HepG2 (cell line): ENCODE measurements around the gene RNF222. TPM values are rescaled to one million over a fixed set of nuclear protein-coding genes. Genes with fewer than 3 reads are reported as not detected.

Experiments used
- ARNT ChIP-seq: fragments of 450-650 bp; IDR thresholded peaks from 2 replicates; pipeline ENCODE4 v1.6.1; 2017
- GFI1 ChIP-seq: sonication (generic); formaldehyde crosslinking; IDR thresholded peaks from 2 replicates; pipeline ENCODE4 v1.5.0; 2020; ENCODE audit warnings: missing genetic modification reagents, mild to moderate bottlenecking, borderline replicate concordance
- ISL2 ChIP-seq: sonication (generic); formaldehyde crosslinking; IDR thresholded peaks from 2 replicates; pipeline ENCODE4 v1.5.0; 2020; ENCODE audit warnings: missing genetic modification reagents
- KDM2A ChIP-seq: sonication (generic); formaldehyde crosslinking; IDR thresholded peaks from 2 replicates; pipeline ENCODE4 v1.4.0; 2020; ENCODE audit warnings: low read depth, missing genetic modification reagents, borderline replicate concordance
- MEIS2 ChIP-seq: sonication (generic); formaldehyde crosslinking; IDR thresholded peaks from 2 replicates; pipeline ENCODE4 v1.9.0; 2021; ENCODE audit warnings: mild to moderate bottlenecking, missing genetic modification reagents
- MIER3 ChIP-seq: IDR thresholded peaks from 2 replicates; pipeline ENCODE4 v1.6.1; 2016; ENCODE audit warnings: missing compliant biosample characterization, borderline replicate concordance
- MXD4 ChIP-seq: IDR thresholded peaks from 2 replicates; pipeline ENCODE4 v1.6.1; 2016; ENCODE audit warnings: mild to moderate bottlenecking, missing biosample characterization, missing genetic modification reagents
- MZF1 ChIP-seq: sonication (generic); formaldehyde crosslinking; IDR thresholded peaks from 2 replicates; pipeline ENCODE4 v1.8.1; 2023; ENCODE audit warnings: mild to moderate bottlenecking, missing genetic modification reagents, borderline replicate concordance
- RFXANK ChIP-seq: IDR thresholded peaks from 2 replicates; pipeline ENCODE4 v1.6.1; 2016
- SIN3A ChIP-seq: IDR thresholded peaks from 2 replicates; pipeline ENCODE4 v1.6.1; 2011; ENCODE audit warnings: low read depth, mild to moderate bottlenecking, control low read depth, low read length, borderline replicate concordance
- SIN3B ChIP-seq: fragments of 150-350 bp; IDR thresholded peaks from 2 replicates; pipeline ENCODE4 v1.6.1; 2014; ENCODE audit warnings: low read length
- SMAD9 ChIP-seq: sonication (generic); formaldehyde crosslinking; IDR thresholded peaks from 2 replicates; pipeline ENCODE4 v1.5.1; 2020; ENCODE audit warnings: mild to moderate bottlenecking, missing genetic modification reagents
- ZNF143 ChIP-seq: sonication (generic); formaldehyde crosslinking; IDR thresholded peaks from 2 replicates; pipeline ENCODE4 v1.4.0; 2020; ENCODE audit warnings: missing genetic modification reagents
- ZNF24 ChIP-seq: fragments of 450-650 bp; IDR thresholded peaks from 2 replicates; pipeline ENCODE4 v1.6.1; 2017; ENCODE audit warnings: antibody characterized with exemption, mild to moderate bottlenecking
- ZNF34 ChIP-seq: sonication (generic); formaldehyde crosslinking; IDR thresholded peaks from 2 replicates; pipeline ENCODE4 v1.4.0; 2020; ENCODE audit warnings: mild to moderate bottlenecking, missing genetic modification reagents, borderline replicate concordance
- ZNF451 ChIP-seq: sonication (generic); formaldehyde crosslinking; IDR thresholded peaks from 2 replicates; pipeline ENCODE4 v1.5.0; 2020; ENCODE audit warnings: mild to moderate bottlenecking, missing genetic modification reagents
- ZNF562 ChIP-seq: sonication (generic); formaldehyde crosslinking; IDR thresholded peaks from 2 replicates; pipeline ENCODE4 v1.8.0; 2022; ENCODE audit warnings: missing genetic modification reagents, borderline replicate concordance
- ZNF644 ChIP-seq: IDR thresholded peaks from 2 replicates; pipeline ENCODE4 v1.6.1; 2016; ENCODE audit warnings: low read depth
- ZNF891 ChIP-seq: sonication (generic); formaldehyde crosslinking; IDR thresholded peaks from 2 replicates; pipeline ENCODE4 v1.5.0; 2020; ENCODE audit warnings: mild to moderate bottlenecking, missing genetic modification reagents
- polyA plus RNA-seq, 8 experiments: library from polyadenylated mRNA; depleted of rRNA in 3 of 8; stranded (reverse) in 7 of 8; unstranded in 1 of 8; fragments of >200 nt; fragmentation: Illumina TruSeq in 4 of 8; extraction: Trizol in 4 of 8; gene quantifications; 2 replicates each; pipeline versions ENCODE4 v1.2.1 to v1.2.3, GENCODE V29; 2011 to 2016; ENCODE audit warnings: low read depth in 4 of 8, missing spikeins in 1 of 8, mixed read lengths in 1 of 8; ENCODE audit not compliant: insufficient read depth in 1 of 8
- total RNA-seq, 5 experiments: library from RNA; depleted of rRNA; stranded (reverse); fragments of >200 nt; fragmentation: Illumina TruSeq; extraction: Trizol; gene quantifications; 2 replicates each; pipeline ENCODE4 v1.2.3, GENCODE V29; 2016; ENCODE audit warnings: low read depth in 1 of 5
- TF ChIP-seq, protein P1 (sequence below): sonication (generic); formaldehyde crosslinking; IDR thresholded peaks from 2 replicates; pipeline ENCODE4 v1.5.0; 2020; ENCODE audit warnings: mild to moderate bottlenecking, low read depth, missing genetic modification reagents, borderline replicate concordance
- TF ChIP-seq, protein P2 (sequence below): sonication (generic); formaldehyde crosslinking; IDR thresholded peaks from 2 replicates; pipeline ENCODE4 v1.5.1; 2020; ENCODE audit warnings: missing genetic modification reagents, mild to moderate bottlenecking, borderline replicate concordance
- TF ChIP-seq, protein P3 (sequence below): sonication (generic); formaldehyde crosslinking; IDR thresholded peaks from 2 replicates; pipeline ENCODE4 v1.5.1; 2020; ENCODE audit warnings: missing genetic modification reagents, mild to moderate bottlenecking, borderline replicate concordance
- TF ChIP-seq, protein P4 (sequence below): sonication (generic); formaldehyde crosslinking; IDR thresholded peaks from 2 replicates; pipeline ENCODE4 v1.5.0; 2020; ENCODE audit warnings: mild to moderate bottlenecking, missing genetic modification reagents
- TF ChIP-seq, protein P5 (sequence below): IDR thresholded peaks from 2 replicates; pipeline ENCODE4 v1.6.1; 2016; ENCODE audit warnings: missing compliant biosample characterization, missing genetic modification reagents, borderline replicate concordance

The RNF222 gene
- total and polyA plus RNA-seq, 2 of the 13 experiments (the other 11 are each of a cell fraction or from before 2014, with no cell fraction given) = not detected

DNA sequence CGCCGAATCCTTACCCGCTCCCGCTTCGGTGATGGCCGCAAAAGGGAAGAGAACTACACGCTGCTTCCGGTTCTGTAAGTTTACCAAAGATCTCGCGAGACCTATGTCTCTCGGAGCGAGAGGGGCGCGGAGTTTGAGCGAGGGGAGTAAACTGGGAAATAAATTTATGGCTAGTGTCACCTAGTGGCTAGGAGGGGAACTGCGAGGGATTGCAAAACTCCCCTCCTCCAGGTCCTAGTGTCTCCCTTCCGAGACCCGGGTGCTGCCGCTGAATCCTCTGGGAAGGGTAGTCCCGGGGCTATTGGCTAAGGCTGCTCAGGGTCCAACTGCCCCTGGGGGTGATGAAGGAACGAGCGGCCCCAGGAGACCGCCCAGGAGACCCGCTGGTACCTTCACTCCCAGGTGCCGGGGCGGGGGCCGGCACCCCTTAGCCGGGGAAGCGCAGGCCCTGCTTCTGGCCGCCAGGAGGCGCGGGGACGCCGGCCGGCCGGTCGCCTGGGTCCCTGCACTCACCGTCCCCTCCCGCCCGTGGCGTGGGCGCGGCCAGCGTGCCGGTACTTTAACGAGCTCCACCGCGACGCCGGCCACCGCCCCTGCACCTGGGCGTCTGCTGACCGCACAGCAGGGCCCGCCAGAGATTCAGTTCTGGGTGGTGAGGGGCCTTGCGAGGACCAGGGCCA lies 14.3 kb downstream of the RNF222 start, which contains the start of gene RPL26 (continued):
- TF ChIP-seq, protein P1, sequence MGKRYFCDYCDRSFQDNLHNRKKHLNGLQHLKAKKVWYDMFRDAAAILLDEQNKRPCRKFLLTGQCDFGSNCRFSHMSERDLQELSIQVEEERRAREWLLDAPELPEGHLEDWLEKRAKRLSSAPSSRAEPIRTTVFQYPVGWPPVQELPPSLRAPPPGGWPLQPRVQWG (CRISPR knock-in tag) = no peak
- TF ChIP-seq KDM2A (peak; percentile 64; the same call in 1 of the 2 replicates), ZNF451 (peak; percentile 68; the same call in 1 of the 2 replicates), MZF1 (no peak), MEIS2 (CRISPR knock-in tag) (peak; percentile 60), ISL2 (CRISPR knock-in tag) (peak; percentile 52), SIN3A (peak; percentile 67), ZNF24 (0 out of 2 replicates have a peak, but pooled peaks have one; percentile 13), MXD4 (CRISPR knock-in tag) (peak; percentile 16; the same call in 1 of the 2 replicates), SMAD9 (no peak), MIER3 (CRISPR knock-in tag) (peak; percentile 71; the same call in 1 of the 2 replicates), ZNF891 (CRISPR knock-in tag) (peak; percentile 14; the same call in 1 of the 2 replicates), ZNF143 (CRISPR knock-in tag) (peak; percentile 82), ZNF562 (CRISPR knock-in tag) (no peak; the same call in 1 of the 2 replicates), RFXANK (CRISPR knock-in tag) (no peak), ZNF34 (CRISPR knock-in tag) (no peak), ZNF644 (CRISPR knock-in tag) (no peak), SIN3B (0 out of 2 replicates have a peak, but pooled peaks have one; percentile 65), GFI1 (CRISPR knock-in tag) (0 out of 2 replicates have a peak, but pooled peaks have one; percentile 8), ARNT (no peak)
- TF ChIP-seq, protein P2, sequence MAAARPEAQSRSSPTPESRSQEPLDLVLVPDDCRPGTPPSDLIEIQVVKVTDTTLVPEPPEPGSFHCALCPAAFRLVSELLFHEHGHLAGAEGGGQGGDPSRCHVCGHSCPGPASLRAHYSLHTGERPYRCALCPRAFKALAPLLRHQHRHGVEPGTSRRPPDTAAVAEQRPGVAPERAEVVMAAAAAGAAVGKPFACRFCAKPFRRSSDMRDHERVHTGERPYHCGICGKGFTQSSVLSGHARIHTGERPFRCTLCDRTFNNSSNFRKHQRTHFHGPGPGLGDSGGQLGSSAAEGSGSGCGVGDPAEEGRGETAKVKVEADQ (CRISPR knock-in tag) = no peak
- TF ChIP-seq, protein P3, sequence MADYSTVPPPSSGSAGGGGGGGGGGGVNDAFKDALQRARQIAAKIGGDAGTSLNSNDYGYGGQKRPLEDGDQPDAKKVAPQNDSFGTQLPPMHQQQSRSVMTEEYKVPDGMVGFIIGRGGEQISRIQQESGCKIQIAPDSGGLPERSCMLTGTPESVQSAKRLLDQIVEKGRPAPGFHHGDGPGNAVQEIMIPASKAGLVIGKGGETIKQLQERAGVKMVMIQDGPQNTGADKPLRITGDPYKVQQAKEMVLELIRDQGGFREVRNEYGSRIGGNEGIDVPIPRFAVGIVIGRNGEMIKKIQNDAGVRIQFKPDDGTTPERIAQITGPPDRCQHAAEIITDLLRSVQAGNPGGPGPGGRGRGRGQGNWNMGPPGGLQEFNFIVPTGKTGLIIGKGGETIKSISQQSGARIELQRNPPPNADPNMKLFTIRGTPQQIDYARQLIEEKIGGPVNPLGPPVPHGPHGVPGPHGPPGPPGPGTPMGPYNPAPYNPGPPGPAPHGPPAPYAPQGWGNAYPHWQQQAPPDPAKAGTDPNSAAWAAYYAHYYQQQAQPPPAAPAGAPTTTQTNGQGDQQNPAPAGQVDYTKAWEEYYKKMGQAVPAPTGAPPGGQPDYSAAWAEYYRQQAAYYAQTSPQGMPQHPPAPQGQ = no peak
- TF ChIP-seq, protein P4, sequence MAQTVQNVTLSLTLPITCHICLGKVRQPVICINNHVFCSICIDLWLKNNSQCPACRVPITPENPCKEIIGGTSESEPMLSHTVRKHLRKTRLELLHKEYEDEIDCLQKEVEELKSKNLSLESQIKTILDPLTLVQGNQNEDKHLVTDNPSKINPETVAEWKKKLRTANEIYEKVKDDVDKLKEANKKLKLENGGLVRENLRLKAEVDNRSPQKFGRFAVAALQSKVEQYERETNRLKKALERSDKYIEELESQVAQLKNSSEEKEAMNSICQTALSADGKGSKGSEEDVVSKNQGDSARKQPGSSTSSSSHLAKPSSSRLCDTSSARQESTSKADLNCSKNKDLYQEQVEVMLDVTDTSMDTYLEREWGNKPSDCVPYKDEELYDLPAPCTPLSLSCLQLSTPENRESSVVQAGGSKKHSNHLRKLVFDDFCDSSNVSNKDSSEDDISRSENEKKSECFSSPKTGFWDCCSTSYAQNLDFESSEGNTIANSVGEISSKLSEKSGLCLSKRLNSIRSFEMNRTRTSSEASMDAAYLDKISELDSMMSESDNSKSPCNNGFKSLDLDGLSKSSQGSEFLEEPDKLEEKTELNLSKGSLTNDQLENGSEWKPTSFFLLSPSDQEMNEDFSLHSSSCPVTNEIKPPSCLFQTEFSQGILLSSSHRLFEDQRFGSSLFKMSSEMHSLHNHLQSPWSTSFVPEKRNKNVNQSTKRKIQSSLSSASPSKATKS (CRISPR knock-in tag) = 0 out of 2 replicates have a peak, but pooled peaks have one; percentile 60
- TF ChIP-seq, protein P5, sequence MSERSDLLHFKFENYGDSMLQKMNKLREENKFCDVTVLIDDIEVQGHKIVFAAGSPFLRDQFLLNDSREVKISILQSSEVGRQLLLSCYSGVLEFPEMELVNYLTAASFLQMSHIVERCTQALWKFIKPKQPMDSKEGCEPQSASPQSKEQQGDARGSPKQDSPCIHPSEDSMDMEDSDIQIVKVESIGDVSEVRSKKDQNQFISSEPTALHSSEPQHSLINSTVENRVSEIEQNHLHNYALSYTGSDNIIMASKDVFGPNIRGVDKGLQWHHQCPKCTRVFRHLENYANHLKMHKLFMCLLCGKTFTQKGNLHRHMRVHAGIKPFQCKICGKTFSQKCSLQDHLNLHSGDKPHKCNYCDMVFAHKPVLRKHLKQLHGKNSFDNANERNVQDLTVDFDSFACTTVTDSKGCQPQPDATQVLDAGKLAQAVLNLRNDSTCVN (CRISPR knock-in tag) = no peak
